H9 (cell line): Measurements from ENCODE around the gene SWI5. TPM values are rescaled to one million over a fixed set of nuclear protein-coding genes. Genes with fewer than 3 reads are reported as not detected.

ENCODE experiments used
- DNase-seq: peaks from one replicate; pipeline ENCODE4 v3.0.0-alpha.2; 2017
- H2AFZ ChIP-seq: one replicate; pipeline ENCODE4 v1.6.1; 2013; ENCODE audit warnings: mild to moderate bottlenecking, low read length, control low read depth, moderate library complexity
- H2AK5ac ChIP-seq: 2 replicates; pipeline ENCODE4 v1.6.1; 2013; ENCODE audit warnings: low read length, control low read depth, mixed read lengths; ENCODE audit not compliant: insufficient read length
- H2BK120ac ChIP-seq: one replicate; pipeline ENCODE4 v1.6.1; 2013; ENCODE audit warnings: low read depth, mild to moderate bottlenecking, low read length, control low read depth, inconsistent platforms; ENCODE audit not compliant: poor library complexity, severe bottlenecking
- H2BK12ac ChIP-seq: 2 replicates; pipeline ENCODE4 v1.6.1; 2013; ENCODE audit warnings: low read length, control low read depth, mixed read lengths, low read depth; ENCODE audit not compliant: insufficient read length
- H2BK15ac ChIP-seq: 2 replicates; pipeline ENCODE4 v1.6.1; 2013; ENCODE audit warnings: low read depth, low read length, control low read depth
- H2BK20ac ChIP-seq: one replicate; pipeline ENCODE4 v1.6.1; 2013; ENCODE audit warnings: low read depth, mild to moderate bottlenecking, low read length, control low read depth, inconsistent platforms; ENCODE audit not compliant: poor library complexity, severe bottlenecking
- H2BK5ac ChIP-seq: 2 replicates; pipeline ENCODE4 v1.6.1; 2013; ENCODE audit warnings: low read length, control low read depth, mixed read lengths; ENCODE audit not compliant: insufficient read length
- H3K14ac ChIP-seq: 2 replicates; pipeline ENCODE4 v1.6.1; 2013; ENCODE audit warnings: low read length, control low read depth; ENCODE audit not compliant: insufficient read depth
- H3K18ac ChIP-seq: 2 replicates; pipeline ENCODE4 v1.6.1; 2013; ENCODE audit warnings: low read depth, mild to moderate bottlenecking, mixed read lengths, low read length, control low read depth; ENCODE audit not compliant: insufficient read length
- H3K23ac ChIP-seq: 2 replicates; pipeline ENCODE4 v1.6.1; 2013; ENCODE audit warnings: low read length, control low read depth, mixed read lengths, low read depth; ENCODE audit not compliant: insufficient read length
- H3K23me2 ChIP-seq: 2 replicates; pipeline ENCODE4 v1.6.1; 2013; ENCODE audit warnings: low read depth, mild to moderate bottlenecking, mixed read lengths, low read length, control low read depth; ENCODE audit not compliant: insufficient read length, poor library complexity, severe bottlenecking
- H3K27ac ChIP-seq: 2 replicates; pipeline ENCODE4 v1.5.1; 2013; ENCODE audit warnings: low read length, control low read depth, mixed read lengths, low read depth; ENCODE audit not compliant: insufficient read length
- H3K27me3 ChIP-seq: 2 replicates; pipeline ENCODE4 v1.6.1; 2013; ENCODE audit warnings: low read length, control low read depth, inconsistent platforms; ENCODE audit not compliant: insufficient read depth
- H3K4ac ChIP-seq: 2 replicates; pipeline ENCODE4 v1.6.1; 2013; ENCODE audit warnings: low read depth, mild to moderate bottlenecking, control low read depth, inconsistent platforms, low read length, moderate library complexity
- H3K4me1 ChIP-seq: 2 replicates; pipeline ENCODE4 v1.6.1; 2013; ENCODE audit warnings: low read length, control low read depth, inconsistent platforms; ENCODE audit not compliant: insufficient read depth
- H3K4me2 ChIP-seq: 2 replicates; pipeline ENCODE4 v1.6.1; 2013; ENCODE audit warnings: low read length, control low read depth, mixed read lengths; ENCODE audit not compliant: insufficient read length, insufficient read depth
- H3K56ac ChIP-seq: 2 replicates; pipeline ENCODE4 v1.6.1; 2013; ENCODE audit warnings: low read depth, mild to moderate bottlenecking, mixed read lengths, low read length, control low read depth; ENCODE audit not compliant: insufficient read length
- H3K79me1 ChIP-seq: 2 replicates; pipeline ENCODE4 v1.6.1; 2013; ENCODE audit warnings: low read depth, mild to moderate bottlenecking, moderate library complexity, low read length, control low read depth, inconsistent platforms; ENCODE audit not compliant: insufficient read depth, poor library complexity, severe bottlenecking
- H3K79me2 ChIP-seq: 2 replicates; pipeline ENCODE4 v1.6.1; 2013; ENCODE audit warnings: low read length, control low read depth, inconsistent platforms; ENCODE audit not compliant: insufficient read depth
- H3K9ac ChIP-seq: 2 replicates; pipeline ENCODE4 v1.6.1; 2013; ENCODE audit warnings: low read length, control low read depth, mixed read lengths; ENCODE audit not compliant: insufficient read length; ENCODE audit errors: extremely low read depth
- H3K9me3 ChIP-seq: one replicate; pipeline ENCODE4 v1.6.1; 2013; ENCODE audit warnings: low read depth, low read length, inconsistent platforms; ENCODE audit not compliant: control insufficient read depth
- H3T11ph ChIP-seq: one replicate; pipeline ENCODE4 v1.6.1; 2013; ENCODE audit warnings: mild to moderate bottlenecking, low read length, control low read depth, inconsistent platforms
- H4K20me1 ChIP-seq: one replicate; pipeline ENCODE4 v1.6.1; 2013; ENCODE audit not compliant: control insufficient read depth, insufficient read length, insufficient read depth
- H4K5ac ChIP-seq: 2 replicates; pipeline ENCODE4 v1.6.1; 2013; ENCODE audit warnings: low read depth, mild to moderate bottlenecking, mixed read lengths, low read length, control low read depth; ENCODE audit not compliant: insufficient read length
- H4K8ac ChIP-seq: replicated peaks from 2 replicates; pipeline ENCODE4 v1.6.1; 2013; ENCODE audit warnings: low read length, control low read depth, mixed read lengths, low read depth; ENCODE audit not compliant: insufficient read length
- H4K91ac ChIP-seq: 2 replicates; pipeline ENCODE4 v1.6.1; 2013; ENCODE audit warnings: low read depth, mild to moderate bottlenecking, moderate library complexity, mixed read lengths, low read length, control low read depth; ENCODE audit not compliant: insufficient read length
- H3K27ac Mint-ChIP-seq, 3 experiments: 2 replicates in 2 of 3; 3 replicates in 1 of 3; pipeline ENCODE4 v1.8.0; 2020 to 2021; ENCODE audit warnings: mixed read lengths in 3 of 3, mild to moderate bottlenecking in 1 of 3, moderate library complexity in 1 of 3
- H3K27me3 Mint-ChIP-seq: 2 replicates; pipeline ENCODE4 v1.8.0; 2021; ENCODE audit warnings: low read depth, mild to moderate bottlenecking, moderate library complexity, mixed read lengths
- H3K36me3 Mint-ChIP-seq, 3 experiments: 2 replicates in 2 of 3; 3 replicates in 1 of 3; pipeline ENCODE4 v1.8.0; 2020 to 2021; ENCODE audit warnings: low read depth in 3 of 3, mixed read lengths in 3 of 3; ENCODE audit not compliant: insufficient read depth in 1 of 3
- H3K4me1 Mint-ChIP-seq, 2 experiments: 2 replicates each; pipeline ENCODE4 v1.8.0; 2020; ENCODE audit warnings: mixed read lengths in 2 of 2
- H3K4me3 Mint-ChIP-seq, 2 experiments: 2 replicates in 1 of 2; 3 replicates in 1 of 2; pipeline ENCODE4 v1.8.0; 2020 to 2021; ENCODE audit warnings: mild to moderate bottlenecking in 2 of 2, mixed read lengths in 2 of 2, moderate library complexity in 1 of 2
- H3K9me3 Mint-ChIP-seq, 2 experiments: 2 replicates in 1 of 2; 3 replicates in 1 of 2; pipeline ENCODE4 v1.8.0; 2020; ENCODE audit warnings: mild to moderate bottlenecking in 2 of 2, mixed read lengths in 2 of 2, moderate library complexity in 1 of 2
- CTCF ChIP-seq: fragments of 200-600 bp; sonication (generic); conservative IDR thresholded peaks from 3 replicates; pipeline ENCODE4 v1.8.0; 2021; ENCODE audit warnings: antibody characterized with exemption, mild to moderate bottlenecking
- WGBS: extraction: QIAGEN DNeasy Blood & Tissue Kit; methylation state at CpG from one replicate; pipeline ENCODE4 v1.1.7; 2013; ENCODE audit warnings: missing lambda C conversion rate, low lambda C conversion rate, mixed read lengths; ENCODE audit not compliant: insufficient read length; ENCODE audit errors: extremely low coverage; 5-methylcytosine and 5-hydroxymethylcytosine counted together
- total RNA-seq: library from RNA; stranded (reverse); gene quantifications from 2 replicates; pipeline ENCODE4 v1.2.1, GENCODE V29; 2021

Gene SWI5
- total RNA-seq, 1 experiment from 2014 or later: 25.6 TPM

GRCh38 chr9:128335161-128335560 lies 59.1 kb downstream of the SWI5 start:
- Histone ChIP-seq H3K79me1 (no peaks in the 10 kb centered on the region), H3K14ac (no peak overlapping the region), H3K23me2 (no peaks in the 10 kb centered on the region), H2BK5ac (no peak overlapping the region), H3K4me1 (no peaks in the 10 kb centered on the region), H3T11ph (no peak overlapping the region), H4K20me1 (no peaks in the 10 kb centered on the region), H2BK20ac (no peak overlapping the region), H3K4me2 (no peak overlapping the region), H3K4ac (no peak overlapping the region), H2BK15ac (no peak overlapping the region), H3K27ac (no peak overlapping the region), H4K91ac (no peak overlapping the region), H4K8ac (no peak overlapping the region), H3K27me3 (no peaks in the 10 kb centered on the region), H2BK12ac (no peak overlapping the region), H3K9me3 (no peaks in the 10 kb centered on the region), H3K18ac (no peak overlapping the region), H3K9ac (no peak overlapping the region), H4K5ac (no peak overlapping the region), H3K23ac (no peak overlapping the region), H3K56ac (no peak overlapping the region), H2AK5ac (no peak overlapping the region), H2BK120ac (no peak overlapping the region), H2AFZ (no peak overlapping the region), H3K79me2 (no peaks in the 10 kb centered on the region)
- Mint-ChIP-seq H3K27ac (no peak overlapping the region; a peak in 1 of 7 replicates), H3K4me3 (no peak overlapping the region), H3K9me3 (no peaks in the 10 kb centered on the region), H3K4me1 (no peaks in the 10 kb centered on the region), H3K36me3 (peaks cover 0 to 13% (median 4%) of the 10 kb centered on the region in 3 experiments; a peak in 4 of 7 replicates), H3K27me3 (no peaks in the 10 kb centered on the region)
- WGBS: no CpG with 5 or more reads among the region's 7 CpGs
- no peak for DNase-seq
- no peak for TF ChIP-seq CTCF
